GM18499 (cell line): Measurements from ENCODE around the gene GOLT1B.
A peak's percentile ranks its signal among the peaks of the same experiment; 100 is the strongest.
"Not testable (repeated sequence)": the region's sequence is repeated elsewhere in the genome, so short reads cannot be mapped to it uniquely, and the experiment has no call there.

Source experiments
- ATAC-seq: cut with Tn5 transposase; IDR thresholded peaks from one replicate; pipeline ENCODE4 v1.9.1; 2021; ENCODE audit warnings: moderate number of reproducible peaks; ENCODE audit not compliant: insufficient read depth, unreplicated experiment

GOLT1B gene

GRCh38 chr12:21501258-21502163 is at the start of gene GOLT1B, which contains the start of gene RECQL:
TSS of gene GOLT1B (plus strand) at chr12:21501789. CDS start at chr12:21501924, 135 bp downstream.
TSS of gene RECQL (minus strand) at chr12:21501635. CDS start at chr12:21499570, 2,065 bp downstream.
- ATAC-seq, result peak; percentile 99

GRCh38 chr12:21453312-21453852 is 48.2 kb upstream of the GOLT1B start:
- no peak for ATAC-seq

GRCh38 chr12:21456291-21456780 is 45.3 kb upstream of the GOLT1B start:
- ATAC-seq, result no peak

- ATAC-seq, result no peak
These were observed 42.1 kb upstream of the GOLT1B start for GRCh38 chr12:21459474-21459873.

GRCh38 chr12:21467334-21467733 is 34.3 kb upstream of the GOLT1B start:
- ATAC-seq, result not testable (repeated sequence)

GRCh38 chr12:21471294-21471693 is 30.3 kb upstream of the GOLT1B start:
- ATAC-seq, result no peak

GRCh38 chr12:21472197-21472823 is 29.3 kb upstream of the GOLT1B start:
- ATAC-seq, result no peak

- no peak for ATAC-seq
These were observed 26.0 kb upstream of the GOLT1B start for GRCh38 chr12:21475552-21475951.

- ATAC-seq, result no peak
These were observed 24.6 kb upstream of the GOLT1B start for GRCh38 chr12:21476949-21477348.

GRCh38 chr12:21478756-21479455 is 22.7 kb upstream of the GOLT1B start:
- no peak for ATAC-seq

GRCh38 chr12:21483531-21483930 is 18.1 kb upstream of the GOLT1B start:
- no peak for ATAC-seq

- ATAC-seq, result no peak
These were observed 15.6 kb upstream of the GOLT1B start for GRCh38 chr12:21485998-21486397.

- no peak for ATAC-seq
These were observed 1.8 kb upstream of the GOLT1B start for GRCh38 chr12:21499765-21500164.

GRCh38 chr12:21500786-21501257 is 767 bp upstream of the GOLT1B start:
- ATAC-seq, result peak; percentile 0

- ATAC-seq, result no peak
These were observed 541 bp downstream of the GOLT1B start for GRCh38 chr12:21502164-21502496.

- ATAC-seq, result no peak
These were observed 1.3 kb downstream of the GOLT1B start for GRCh38 chr12:21502872-21503271.

GRCh38 chr12:21505888-21506287 is 4.3 kb downstream of the GOLT1B start:
- ATAC-seq, result no peak

- no peak for ATAC-seq
These were observed 6.3 kb downstream of the GOLT1B start for GRCh38 chr12:21507849-21508248.

GRCh38 chr12:21509768-21510167 is 8.2 kb downstream of the GOLT1B start:
- peak; percentile 91 for ATAC-seq

GRCh38 chr12:21516281-21516680 is 14.7 kb downstream of the GOLT1B start:
- ATAC-seq, result no peak
